Thoracic aorta (tissue), 2 donors: ENCODE measurements around the gene SYTL2. TPM values are rescaled to one million over a fixed set of nuclear protein-coding genes. Genes with fewer than 3 reads are reported as not detected.

Experiments
- ATAC-seq: fragments of 150-250 bp; one replicate; pipeline ENCODE4 v1.8.0; 2017; ENCODE audit warnings: low read depth; ENCODE audit not compliant: insufficient number of reproducible peaks, low FRiP score
- DNase-seq: peaks from one replicate; pipeline ENCODE4 v3.0.0-alpha.2; 2020; ENCODE audit warnings: low spot score
- H3K27ac ChIP-seq, 2 donors: fragments of 200-600 bp; sonication (generic); 1 replicate in 1 of 2; 2 replicates in 1 of 2; pipeline ENCODE4 v1.5.1; 2016; ENCODE audit warnings: mild to moderate bottlenecking in 2 of 2, moderate library complexity in 2 of 2
- H3K27me3 ChIP-seq: fragments of 200-600 bp; sonication (generic); replicated peaks from 2 replicates; pipeline ENCODE4 v1.6.0; 2016; ENCODE audit warnings: mild to moderate bottlenecking; ENCODE audit not compliant: insufficient read depth
- H3K36me3 ChIP-seq: fragments of 200-600 bp; sonication (generic); one replicate; pipeline ENCODE4 v1.5.1; 2016
- H3K4me1 ChIP-seq, 2 donors: fragments of 200-600 bp; sonication (generic); 1 replicate in 1 of 2; 2 replicates in 1 of 2; pipeline versions ENCODE4 v1.5.1 to v1.6.0; 2016; ENCODE audit warnings: low read depth in 2 of 2, mild to moderate bottlenecking in 1 of 2; ENCODE audit not compliant: control insufficient read depth in 1 of 2
- H3K4me3 ChIP-seq: fragments of 200-600 bp; sonication (generic); 2 replicates; pipeline ENCODE4 v1.5.1; 2016; ENCODE audit warnings: mild to moderate bottlenecking
- H3K9me3 ChIP-seq: fragments of 200-600 bp; sonication (generic); 2 replicates; pipeline ENCODE4 v1.5.1; 2016
- CTCF ChIP-seq: fragments of 200-600 bp; sonication (generic); IDR thresholded peaks from one replicate; pipeline ENCODE4 v1.5.1; 2019; ENCODE audit warnings: antibody characterized with exemption
- total RNA-seq, 2 donors: library from RNA; depleted of rRNA; stranded (reverse); fragments of >200 nt; gene quantifications; one replicate each; pipeline versions ENCODE4 v1.1.0 to v1.2.3, GENCODE V29; 2016

SYTL2 gene
- total RNA-seq, 2 donors from 2014 or later, result 27.8 to 36.0 TPM

GRCh38 chr11:85759915-85760314, 51.0 kb downstream of the SYTL2 start:
- no peak overlapping the region for H3K4me3 ChIP-seq
- H3K27ac ChIP-seq, result no peak overlapping the region
- DNase-seq (no peak), ATAC-seq (no peak)
- peaks cover 3 to 19% of the 10 kb centered on the region in 2 donors for H3K4me1 ChIP-seq
- no peaks in the 10 kb centered on the region for H3K27me3 ChIP-seq
- no peaks in the 10 kb centered on the region for H3K9me3 ChIP-seq
- no peaks in the 10 kb centered on the region for H3K36me3 ChIP-seq
- no peak for TF ChIP-seq CTCF

GRCh38 chr11:85758480-85759039, 52.4 kb downstream of the SYTL2 start:
- DNase-seq (no peak), ATAC-seq (no peak)
- no peaks in the 10 kb centered on the region for H3K36me3 ChIP-seq
- peaks cover 3 to 19% of the 10 kb centered on the region in 2 donors for H3K4me1 ChIP-seq
- H3K27ac ChIP-seq, result no peak overlapping the region
- H3K4me3 ChIP-seq, result no peak overlapping the region
- no peaks in the 10 kb centered on the region for H3K9me3 ChIP-seq
- TF ChIP-seq CTCF, result no peak
- no peaks in the 10 kb centered on the region for H3K27me3 ChIP-seq

- no peaks in the 10 kb centered on the region for H3K27me3 ChIP-seq
- no peak overlapping the region for H3K27ac ChIP-seq
- H3K9me3 ChIP-seq, result no peaks in the 10 kb centered on the region
- peaks cover 3 to 19% of the 10 kb centered on the region in 2 donors for H3K4me1 ChIP-seq
- no peak for DNase-seq
- no peak for TF ChIP-seq CTCF
- no peaks in the 10 kb centered on the region for H3K36me3 ChIP-seq
- no peak for ATAC-seq
- H3K4me3 ChIP-seq, result no peak overlapping the region
Measured at GRCh38 chr11:85758026-85758425, 52.9 kb downstream of the SYTL2 start.

- H3K36me3 ChIP-seq, result no peaks in the 10 kb centered on the region
- TF ChIP-seq CTCF, result no peak
- H3K4me1 ChIP-seq, result peaks cover 3 to 19% of the 10 kb centered on the region in 2 donors
- DNase-seq (no peak), ATAC-seq (no peak)
- no peaks in the 10 kb centered on the region for H3K27me3 ChIP-seq
- no peaks in the 10 kb centered on the region for H3K9me3 ChIP-seq
- no peak overlapping the region for H3K4me3 ChIP-seq
- H3K27ac ChIP-seq, result peak overlapping the region in 1 of 2 donors; percentile 26
Measured at GRCh38 chr11:85756401-85757200, 54.3 kb downstream of the SYTL2 start.

- ATAC-seq (no peak), DNase-seq (no peak)
- Histone ChIP-seq H3K4me1 (peaks cover 3 to 19% of the 10 kb centered on the region in 2 donors), H3K4me3 (no peak overlapping the region), H3K9me3 (no peaks in the 10 kb centered on the region), H3K27me3 (no peaks in the 10 kb centered on the region), H3K36me3 (no peaks in the 10 kb centered on the region), H3K27ac (no peak overlapping the region)
- TF ChIP-seq CTCF, result no peak
Measured at GRCh38 chr11:85755701-85756100, 55.2 kb downstream of the SYTL2 start.
